Neural cell (in vitro differentiated cells): ENCODE measurements around the gene TM9SF4. TPM values are rescaled to one million over a fixed set of nuclear protein-coding genes. Genes with fewer than 3 reads are reported as not detected.

Experiments used
- H2AFZ ChIP-seq: fragments of 200-600, 300-800 bp; sonication (generic), shearing (Covaris generic); 2 replicates; pipeline ENCODE4 v1.6.0; 2014; ENCODE audit warnings: low read depth, mild to moderate bottlenecking, antibody characterized with exemption, low read length, moderate library complexity
- H3F3A ChIP-seq: fragments of 200-600 bp; shearing (Covaris generic); 2 replicates; pipeline ENCODE4 v1.6.1; 2016; ENCODE audit warnings: mild to moderate bottlenecking, moderate library complexity, mixed read lengths, antibody characterized with exemption, low read length; ENCODE audit not compliant: insufficient read depth, poor library complexity, severe bottlenecking
- H3K27ac ChIP-seq: fragments of 200-600, 300-800 bp; sonication (generic), shearing (Covaris generic); 2 replicates; pipeline ENCODE4 v1.5.1; 2014; ENCODE audit warnings: mild to moderate bottlenecking, low read length, moderate library complexity
- H3K27me3 ChIP-seq: fragments of 300-800, 200-600 bp; sonication (generic), shearing (Covaris generic); 2 replicates; pipeline ENCODE4 v1.6.0; 2014; ENCODE audit warnings: mild to moderate bottlenecking, low read depth, low read length, moderate library complexity; ENCODE audit not compliant: insufficient read depth
- H3K36me3 ChIP-seq: fragments of 300-800, 200-600 bp; sonication (generic), shearing (Covaris generic); 2 replicates; pipeline ENCODE4 v1.5.1; 2014; ENCODE audit warnings: mild to moderate bottlenecking, antibody characterized with exemption, low read length, moderate library complexity; ENCODE audit not compliant: insufficient read depth
- H3K4me2 ChIP-seq: fragments of 300-800, 200-600 bp; sonication (generic), shearing (Covaris generic); 2 replicates; pipeline ENCODE4 v1.6.0; 2014; ENCODE audit warnings: mild to moderate bottlenecking, low read length
- H3K4me3 ChIP-seq: fragments of 300-800, 200-600 bp; sonication (generic), shearing (Covaris generic); 2 replicates; pipeline ENCODE4 v1.5.1; 2014; ENCODE audit warnings: mild to moderate bottlenecking, low read length, moderate library complexity
- H3K79me2 ChIP-seq: fragments of 200-600 bp; shearing (Covaris generic); replicated peaks from 2 replicates; pipeline ENCODE4 v1.6.0; 2014; ENCODE audit warnings: mild to moderate bottlenecking, low read length, moderate library complexity; ENCODE audit not compliant: insufficient read depth
- H3K9ac ChIP-seq: fragments of 300-800, 200-600 bp; sonication (generic), shearing (Covaris generic); 2 replicates; pipeline ENCODE4 v1.6.1; 2016; ENCODE audit warnings: mild to moderate bottlenecking, low read length, mixed read lengths
- H3K9me2 ChIP-seq: fragments of 200-600 bp; shearing (Covaris generic); 2 replicates; pipeline ENCODE4 v1.6.1; 2016; ENCODE audit warnings: mild to moderate bottlenecking, low read length, mixed read lengths; ENCODE audit not compliant: insufficient read depth
- H3K9me3 ChIP-seq: fragments of 200-600, 300-800 bp; sonication (generic), shearing (Covaris generic); 2 replicates; pipeline ENCODE4 v1.6.1; 2016; ENCODE audit warnings: mild to moderate bottlenecking, mixed run types, low read length, moderate library complexity, mixed read lengths
- H4K20me1 ChIP-seq: fragments of 200-600 bp; shearing (Covaris generic); 2 replicates; pipeline ENCODE4 v1.6.1; 2016; ENCODE audit warnings: mild to moderate bottlenecking, mixed run types; ENCODE audit not compliant: insufficient read depth
- CTCF ChIP-seq: fragments of 450-650 bp; IDR thresholded peaks from 2 replicates; pipeline ENCODE4 v1.5.1; 2014; ENCODE audit warnings: antibody characterized with exemption, mild to moderate bottlenecking, moderate library complexity; ENCODE audit not compliant: poor library complexity, severe bottlenecking
- EP300 ChIP-seq: fragments of 450-650 bp; conservative IDR thresholded peaks from 2 replicates; pipeline ENCODE4 v1.6.1; 2014; ENCODE audit warnings: antibody characterized with exemption, mild to moderate bottlenecking, moderate library complexity; ENCODE audit not compliant: poor library complexity, severe bottlenecking
- EZH2 ChIP-seq: fragments of 200-600, 300-800 bp; shearing (Covaris generic), sonication (generic); IDR thresholded peaks from 2 replicates; pipeline ENCODE4 v1.6.1; 2014; ENCODE audit warnings: antibody characterized with exemption, low read length, borderline replicate concordance, mild to moderate bottlenecking; ENCODE audit not compliant: insufficient read depth, poor library complexity, severe bottlenecking
- MXI1 ChIP-seq: fragments of 450-650 bp; conservative IDR thresholded peaks from 2 replicates; pipeline ENCODE4 v1.6.1; 2014; ENCODE audit warnings: antibody characterized with exemption, mild to moderate bottlenecking; ENCODE audit not compliant: poor library complexity, severe bottlenecking
- POLR2AphosphoS5 ChIP-seq: IDR thresholded peaks from 2 replicates; pipeline ENCODE4 v1.6.1; 2012
- RAD21 ChIP-seq: fragments of 450-650 bp; conservative IDR thresholded peaks from 2 replicates; pipeline ENCODE4 v1.6.1; 2014; ENCODE audit warnings: antibody characterized with exemption, mild to moderate bottlenecking, moderate library complexity
- REST ChIP-seq: IDR thresholded peaks from 2 replicates; pipeline ENCODE4 v1.6.1; 2012; ENCODE audit warnings: borderline replicate concordance
- SMC3 ChIP-seq: fragments of 450-650 bp; conservative IDR thresholded peaks from 2 replicates; pipeline ENCODE4 v1.6.1; 2014; ENCODE audit warnings: antibody characterized with exemption, mild to moderate bottlenecking, moderate library complexity; ENCODE audit not compliant: poor library complexity
- TAF1 ChIP-seq: IDR thresholded peaks from 2 replicates; pipeline ENCODE4 v1.6.1; 2012; ENCODE audit warnings: low read depth
- polyA plus RNA-seq: library from polyadenylated mRNA; depleted of rRNA; stranded (reverse); fragments of >200 nt; gene quantifications from 2 replicates; pipeline ENCODE4 v1.2.3, GENCODE V29; 2014

TM9SF4 gene
- polyA plus RNA-seq, 1 donor from 2014 or later, result 18.3 TPM

- H3K9me2 ChIP-seq, result no peaks in the 10 kb centered on the region
- no peak overlapping the region for H2AFZ ChIP-seq
- no peak overlapping the region for H3K9ac ChIP-seq
- no peaks in the 10 kb centered on the region for H3K27me3 ChIP-seq
- H3K27ac ChIP-seq, result no peak overlapping the region
- no peaks in the 10 kb centered on the region for H3F3A ChIP-seq
- peaks cover 43% of the 10 kb centered on the region for H3K36me3 ChIP-seq
- no peak for TF ChIP-seq SMC3
- TF ChIP-seq CTCF, result no peak
- TF ChIP-seq REST, result no peak
- TF ChIP-seq RAD21, result no peak
- TF ChIP-seq EP300, result no peak
- H4K20me1 ChIP-seq, result no peaks in the 10 kb centered on the region
- no peak overlapping the region for H3K4me2 ChIP-seq
- H3K4me3 ChIP-seq, result no peak overlapping the region
- no peaks in the 10 kb centered on the region for H3K79me2 ChIP-seq
- no peaks in the 10 kb centered on the region for H3K9me3 ChIP-seq
These were observed 30.4 kb downstream of the TM9SF4 start for GRCh38 chr20:32139947-32140346.

- Histone ChIP-seq H2AFZ (no peak overlapping the region), H3K4me2 (no peak overlapping the region), H4K20me1 (no peaks in the 10 kb centered on the region), H3K4me3 (no peak overlapping the region), H3K9me2 (no peaks in the 10 kb centered on the region), H3K27ac (no peak overlapping the region), H3K9ac (no peak overlapping the region), H3K79me2 (no peaks in the 10 kb centered on the region), H3F3A (no peaks in the 10 kb centered on the region), H3K36me3 (peaks cover 46% of the 10 kb centered on the region), H3K9me3 (no peaks in the 10 kb centered on the region), H3K27me3 (no peaks in the 10 kb centered on the region)
- TF ChIP-seq EZH2 (no peak), MXI1 (no peak), SMC3 (no peak), TAF1 (no peak), RAD21 (no peak), EP300 (no peak), REST (no peak), POLR2AphosphoS5 (no peak), CTCF (no peak)
These were observed 31.1 kb downstream of the TM9SF4 start for GRCh38 chr20:32140603-32141002.
